ENCODE results near the gene CHAF1A.

Gene CHAF1A

DNA sequence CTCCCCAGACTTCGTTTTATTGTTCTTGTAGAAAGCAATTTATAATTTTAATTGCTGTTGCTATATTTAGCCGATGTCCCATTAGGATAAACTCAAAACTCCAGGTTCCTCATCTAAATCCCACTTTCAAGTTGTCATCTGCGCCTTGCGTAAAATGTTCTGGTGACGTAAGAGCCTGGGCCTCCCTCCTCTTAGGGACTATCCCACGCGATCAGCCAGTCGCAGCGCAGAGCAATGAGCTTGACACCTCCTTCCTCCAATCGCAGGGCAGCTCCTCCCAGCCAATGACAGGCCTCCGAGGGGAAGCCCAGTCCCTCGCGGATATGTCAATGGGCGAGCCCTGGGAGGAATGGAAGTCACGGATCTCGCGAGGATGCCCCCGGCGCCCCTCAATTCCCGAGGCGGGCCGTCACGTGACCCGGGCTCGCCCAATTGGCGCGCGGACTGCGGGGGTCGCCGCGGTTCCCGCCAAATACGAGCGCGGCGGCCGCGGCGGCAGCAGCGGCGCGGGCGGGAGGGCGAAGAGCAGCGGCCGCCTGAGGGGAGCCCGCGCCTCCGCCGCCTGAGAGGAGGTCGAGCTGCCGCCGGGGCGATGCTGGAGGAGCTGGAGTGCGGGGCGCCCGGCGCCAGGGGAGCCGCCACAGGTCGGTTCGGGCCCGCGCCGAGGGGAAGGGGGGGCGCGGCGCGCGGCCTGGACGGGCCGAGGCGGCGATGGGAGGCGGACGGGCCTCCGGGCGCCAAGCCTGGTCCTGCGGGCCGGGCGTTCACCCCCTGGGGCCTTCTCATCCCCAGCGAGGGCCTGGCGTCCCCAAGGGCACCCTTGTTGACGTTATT lies at the start of gene CHAF1A:
CHAF1A (plus strand) TSS at position 470 of the 834 bp plus-strand sequence; CDS start at position 593, 123 bp downstream.
- DNase-seq (ENCODE audit: low spot score) = peak; percentile 100

- peak; percentile 80 for DNase-seq (ENCODE audit: low spot score)
Observed at GRCh38 chr19:4352701-4353121, 49.7 kb upstream of the CHAF1A start.

- no peak for DNase-seq (ENCODE audit: low spot score)
Observed at GRCh38 chr19:4354282-4354681, 48.2 kb upstream of the CHAF1A start.

DNA sequence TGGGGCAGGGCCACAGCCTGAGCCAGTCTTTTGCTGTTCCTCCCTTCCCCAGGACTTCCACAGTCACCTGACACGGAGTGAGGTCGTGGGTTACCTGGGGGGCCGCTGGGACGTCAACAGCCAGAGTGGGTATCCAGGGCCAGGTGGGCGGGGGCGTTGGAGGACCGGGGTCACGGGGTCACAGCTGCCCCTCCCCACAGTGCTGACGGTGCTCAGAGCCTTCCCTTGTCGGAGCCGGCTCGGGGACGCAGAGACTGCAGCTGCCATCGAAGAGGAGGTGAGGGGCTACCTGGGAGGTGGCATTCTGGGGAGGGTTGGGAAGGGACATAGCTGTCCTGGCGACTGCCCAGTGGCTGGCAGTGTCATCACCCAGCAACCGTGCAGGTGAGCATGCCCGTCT lies 47.5 kb upstream of the CHAF1A start:
- no peak for DNase-seq (ENCODE audit: low spot score)

DNA sequence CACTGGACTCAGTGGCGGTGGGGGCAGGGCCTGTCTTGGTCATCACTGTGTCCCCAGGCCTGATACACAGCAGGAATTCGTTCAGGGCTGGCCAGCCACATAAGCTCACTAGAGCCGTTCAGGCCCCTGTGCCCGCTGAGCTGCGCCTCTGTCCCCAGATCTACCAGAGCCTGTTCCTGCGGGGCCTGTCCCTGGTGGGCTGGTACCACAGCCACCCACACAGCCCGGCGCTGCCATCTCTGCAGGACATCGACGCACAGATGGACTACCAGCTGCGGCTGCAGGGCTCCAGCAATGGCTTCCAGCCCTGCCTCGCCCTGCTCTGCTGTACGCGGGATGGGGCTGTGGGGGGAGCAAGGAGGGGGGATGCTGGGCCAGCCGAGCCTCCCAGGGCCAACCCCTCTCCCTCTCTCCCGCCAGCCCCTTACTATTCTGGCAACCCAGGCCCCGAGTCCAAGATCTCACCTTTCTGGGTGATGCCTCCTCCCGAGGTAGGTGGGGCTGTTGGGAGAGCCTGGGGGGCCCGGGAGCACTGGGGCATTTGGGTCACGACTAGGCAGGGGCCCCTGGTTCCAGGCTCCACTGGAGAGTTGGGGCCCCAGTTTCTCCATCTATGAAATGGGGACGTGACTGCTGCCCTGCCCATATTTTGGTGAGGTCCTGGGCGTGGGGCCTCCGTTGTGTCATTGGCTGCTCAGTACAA lies 45.2 kb upstream of the CHAF1A start:
- DNase-seq (ENCODE audit: low spot score) = no peak

- DNase-seq (ENCODE audit: low spot score) = no peak
Observed at GRCh38 chr19:4357921-4358326, 44.5 kb upstream of the CHAF1A start.

- DNase-seq (ENCODE audit: low spot score) = no peak
Observed at GRCh38 chr19:4358709-4359626, 43.5 kb upstream of the CHAF1A start.

DNA sequence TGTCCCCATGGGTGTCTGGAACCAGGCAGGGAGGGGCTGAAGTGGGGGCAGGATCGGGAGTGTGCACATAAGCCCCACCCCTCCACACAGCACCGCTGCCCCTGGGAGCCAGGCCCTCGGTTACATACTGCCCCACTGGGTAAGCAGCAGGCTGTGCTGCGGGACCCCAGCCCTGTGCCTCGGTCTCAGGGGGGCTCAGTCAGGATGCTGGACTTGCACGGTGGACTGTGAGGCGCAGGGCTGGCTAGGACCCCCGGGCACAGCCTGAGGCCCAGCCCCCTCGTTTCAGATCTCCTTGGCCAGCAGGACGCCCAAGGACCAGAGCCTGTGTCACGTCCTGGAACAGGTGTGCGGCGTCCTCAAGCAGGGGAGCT lies 42.8 kb upstream of the CHAF1A start:
- no peak for DNase-seq (ENCODE audit: low spot score)

DNA sequence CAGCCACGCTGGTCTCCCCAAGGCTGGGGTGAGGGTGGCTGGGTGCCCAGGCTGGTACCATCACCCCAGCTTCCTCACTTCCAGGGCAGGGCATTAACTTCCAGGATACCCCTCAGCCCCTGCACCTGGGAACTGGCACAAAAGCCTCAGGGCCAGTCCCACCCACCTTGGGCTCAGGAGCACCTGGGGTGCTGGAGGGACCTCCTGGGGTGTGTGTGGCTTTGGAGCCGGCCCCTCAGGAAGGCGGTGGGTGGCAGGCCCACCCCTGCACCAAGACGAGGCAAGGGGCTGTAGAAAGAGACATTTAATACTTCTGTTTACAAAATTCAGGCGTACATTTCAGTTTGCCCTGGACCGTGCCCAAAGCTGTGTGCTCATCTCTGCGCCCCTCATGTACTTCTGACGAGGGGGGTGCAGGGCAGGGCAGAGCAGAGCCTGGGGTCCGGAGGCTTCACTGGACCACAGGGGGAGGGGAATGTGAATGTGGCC lies 42.3 kb upstream of the CHAF1A start:
- DNase-seq (ENCODE audit: low spot score) = no peak

GRCh38 chr19:4360641-4361151 lies 41.7 kb upstream of the CHAF1A start:
- no peak for DNase-seq (ENCODE audit: low spot score)

DNA sequence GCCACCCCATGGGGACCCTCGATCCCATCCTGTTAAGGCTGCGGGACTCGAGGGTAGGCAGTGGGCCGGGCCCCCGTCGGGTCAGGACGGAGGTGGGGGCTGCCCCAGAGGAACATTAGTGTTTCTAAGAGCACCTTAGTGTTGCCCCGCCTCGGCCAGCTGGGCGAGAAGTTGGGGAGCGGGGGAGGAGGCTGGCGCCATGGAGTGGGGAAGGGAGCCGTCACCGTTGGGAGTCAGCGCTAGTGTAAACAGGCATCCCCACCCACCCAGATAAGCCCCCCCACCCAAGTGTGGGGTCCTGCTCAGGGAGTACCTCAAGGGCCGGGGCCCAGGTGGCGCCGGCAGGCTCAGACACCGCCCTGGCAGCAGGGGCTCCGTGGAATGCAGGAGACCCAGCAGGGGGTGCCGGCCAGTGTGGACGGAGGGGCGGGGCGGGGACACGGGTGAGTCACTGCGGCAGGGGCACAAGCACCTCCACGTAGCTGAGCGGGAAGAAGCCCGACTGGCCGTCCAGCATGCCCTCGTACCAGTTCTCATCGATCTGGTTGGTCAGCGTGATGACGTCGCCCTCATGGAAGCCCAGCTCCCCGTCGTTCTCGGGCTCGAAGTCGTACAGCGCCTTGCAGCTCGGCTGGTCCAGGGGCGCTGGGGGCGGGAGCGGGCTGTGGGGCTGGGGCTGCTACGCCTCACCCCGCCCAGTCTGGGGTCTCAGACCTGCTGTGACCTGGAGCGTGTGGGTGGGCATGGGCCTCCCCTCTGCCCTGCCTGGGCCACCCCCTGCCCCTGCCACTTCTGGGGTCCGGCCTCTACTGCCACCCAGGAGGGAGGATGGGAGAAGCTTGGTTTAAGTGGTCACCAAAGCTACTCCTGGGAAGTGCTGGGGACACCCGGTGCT lies 41.0 kb upstream of the CHAF1A start:
- no peak for DNase-seq (ENCODE audit: low spot score)

DNA sequence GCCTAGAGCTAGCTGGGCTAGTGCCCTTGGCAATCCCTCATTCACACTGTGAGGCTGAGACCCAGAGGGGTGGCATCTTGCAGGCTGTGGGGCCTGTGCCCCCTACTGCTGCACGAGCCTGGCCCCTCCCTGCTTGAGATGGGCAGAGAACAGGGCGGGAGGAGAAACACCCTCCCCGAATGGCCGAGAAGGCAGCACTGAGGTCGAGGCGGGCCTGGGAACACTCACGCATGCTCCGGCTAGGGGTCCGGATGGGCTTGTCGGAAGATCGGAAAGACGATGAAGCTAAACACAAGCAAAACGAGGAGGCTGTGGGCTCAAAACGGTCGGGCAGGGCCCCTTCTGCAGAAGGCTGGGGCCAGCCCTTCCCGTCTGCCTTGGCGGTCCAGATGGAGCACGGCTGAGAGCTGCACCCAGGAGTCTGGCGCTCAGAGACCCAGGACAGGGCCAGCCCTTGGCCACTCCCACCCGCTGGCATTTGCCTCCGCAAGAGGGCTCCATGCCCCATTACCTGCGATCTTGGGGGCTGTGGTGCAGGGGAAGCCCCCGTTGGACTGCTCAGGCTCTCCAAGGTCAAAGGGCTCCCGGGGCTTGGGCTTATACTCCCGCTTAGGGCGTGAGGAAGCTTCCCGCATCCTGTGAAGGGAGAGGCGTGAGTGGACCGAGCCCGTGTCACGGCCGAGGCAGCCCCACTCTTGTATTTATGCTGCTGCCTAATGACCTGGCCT lies 40.2 kb upstream of the CHAF1A start:
- no peak for DNase-seq (ENCODE audit: low spot score)

- DNase-seq (ENCODE audit: low spot score) = no peak
Observed at GRCh38 chr19:4362831-4363545, 39.5 kb upstream of the CHAF1A start.

DNA sequence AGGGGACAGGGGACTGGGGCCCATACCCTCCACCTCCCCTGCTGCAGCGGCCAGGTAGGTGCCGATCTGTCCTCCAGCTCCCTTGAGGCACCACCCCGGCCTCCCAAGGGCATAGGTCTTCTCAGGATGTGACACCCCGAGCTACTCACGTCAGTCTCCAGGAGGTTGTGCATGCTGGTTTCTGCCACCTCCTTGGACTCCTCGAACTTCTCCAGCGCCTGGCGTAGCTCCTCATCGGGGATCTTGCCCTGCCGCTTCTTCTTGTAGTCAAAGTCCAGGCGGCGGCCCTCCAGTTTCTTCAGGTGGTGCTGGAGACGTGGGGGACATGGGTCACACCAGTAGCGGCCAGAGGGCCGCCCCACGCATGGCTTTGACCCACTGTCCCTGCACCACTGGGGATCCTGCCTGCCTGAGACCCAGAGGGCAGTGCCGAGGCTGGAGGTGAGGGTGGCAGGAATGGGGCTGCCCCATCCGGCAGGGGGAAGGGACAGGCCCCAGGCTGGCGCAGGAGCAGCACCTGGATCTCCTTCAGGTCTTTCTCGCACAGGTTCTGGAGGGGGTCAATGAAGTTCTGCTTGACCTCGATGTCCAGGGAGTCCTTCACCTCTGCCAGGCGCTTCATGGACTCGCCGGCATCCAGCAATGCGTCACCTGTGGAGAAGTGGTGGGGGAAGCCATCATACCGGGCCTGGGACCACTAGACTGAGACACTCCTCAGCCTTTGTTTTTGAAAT lies 38.7 kb upstream of the CHAF1A start:
- no peak for DNase-seq (ENCODE audit: low spot score)

- no peak for DNase-seq (ENCODE audit: low spot score)
Observed at GRCh38 chr19:4365341-4365740, 37.1 kb upstream of the CHAF1A start.

- no peak for DNase-seq (ENCODE audit: low spot score)
Observed at GRCh38 chr19:4365791-4366665, 36.4 kb upstream of the CHAF1A start.

DNA sequence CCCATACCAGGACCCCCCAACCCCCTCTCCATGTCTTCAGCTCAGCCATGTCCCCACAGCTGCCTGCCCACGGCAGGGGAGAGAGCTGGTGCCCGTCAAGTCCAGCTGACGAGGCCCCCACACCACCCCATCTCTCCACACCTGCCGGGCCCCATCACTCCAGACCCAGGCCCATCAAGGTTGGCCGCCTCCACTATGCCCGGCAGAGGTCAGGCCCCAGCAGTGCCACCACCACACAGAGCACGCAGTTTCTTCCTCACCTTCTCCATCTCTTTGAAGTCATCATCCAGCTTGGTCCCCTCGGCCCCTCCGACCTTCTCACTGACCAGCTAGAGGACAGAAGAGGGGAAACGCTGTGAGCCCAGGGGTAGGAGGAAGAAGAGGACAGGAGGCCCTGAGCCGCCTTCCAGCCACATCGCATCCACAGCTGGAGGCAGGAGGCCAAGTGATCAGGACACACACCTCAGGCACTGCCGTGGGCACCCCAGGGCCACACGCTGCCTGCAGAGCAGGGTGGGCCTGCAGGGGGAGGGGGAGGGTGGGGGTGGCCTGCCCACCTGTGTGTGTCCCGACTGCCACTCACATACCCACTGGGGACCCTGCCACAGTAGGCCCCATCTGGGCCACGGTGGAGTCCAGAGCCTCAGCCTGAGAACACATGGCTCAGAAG lies 35.6 kb upstream of the CHAF1A start:
- no peak for DNase-seq (ENCODE audit: low spot score)
